IPS-15b (cell line): ENCODE results near the gene TMCC2.
A peak's percentile ranks its signal among the peaks of the same experiment; 100 is the strongest.

Experiments
- H3K27me3 ChIP-seq: one replicate; pipeline ENCODE4 v1.6.1; 2013; ENCODE audit warnings: low read length; ENCODE audit not compliant: control insufficient read depth, insufficient read depth
- H3K36me3 ChIP-seq: one replicate; pipeline ENCODE4 v1.6.1; 2013; ENCODE audit warnings: low read length; ENCODE audit not compliant: control insufficient read depth, insufficient read depth
- H3K4me1 ChIP-seq: one replicate; pipeline ENCODE4 v1.6.1; 2013; ENCODE audit warnings: mild to moderate bottlenecking, low read length; ENCODE audit not compliant: control insufficient read depth, insufficient read depth
- H3K4me3 ChIP-seq: one replicate; pipeline ENCODE4 v1.5.1; 2013; ENCODE audit warnings: low read depth, low read length
- H3K9ac ChIP-seq: one replicate; pipeline ENCODE4 v1.6.1; 2013; ENCODE audit warnings: low read depth, mild to moderate bottlenecking, low read length
- H3K9me3 ChIP-seq: one replicate; pipeline ENCODE4 v1.6.1; 2013; ENCODE audit warnings: mild to moderate bottlenecking, low read length; ENCODE audit not compliant: control insufficient read depth, insufficient read depth

The TMCC2 gene

DNA sequence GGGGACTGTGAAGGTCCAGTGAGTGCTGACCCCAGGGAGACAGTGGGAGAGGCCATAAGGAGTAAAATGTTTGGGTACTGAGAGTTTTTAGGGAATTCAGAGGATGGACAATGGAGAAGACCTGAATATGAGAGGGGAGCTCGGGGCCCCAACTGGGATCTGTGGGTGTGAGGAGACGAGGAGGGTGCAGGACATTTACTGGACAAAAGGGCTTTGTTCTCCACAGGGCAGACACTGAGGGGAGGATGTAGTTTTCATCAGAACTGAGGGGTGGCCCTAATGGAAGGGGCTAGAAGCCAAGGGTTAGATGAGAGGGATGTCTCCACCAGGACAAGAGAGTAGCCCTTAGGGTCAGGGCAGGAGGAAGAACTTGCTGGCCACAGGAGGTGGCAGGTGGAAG lies 30.0 kb downstream of the TMCC2 start:
- H3K9ac ChIP-seq: no peak overlapping the region
- peaks cover 14% of the 10 kb centered on the region for H3K4me1 ChIP-seq

DNA sequence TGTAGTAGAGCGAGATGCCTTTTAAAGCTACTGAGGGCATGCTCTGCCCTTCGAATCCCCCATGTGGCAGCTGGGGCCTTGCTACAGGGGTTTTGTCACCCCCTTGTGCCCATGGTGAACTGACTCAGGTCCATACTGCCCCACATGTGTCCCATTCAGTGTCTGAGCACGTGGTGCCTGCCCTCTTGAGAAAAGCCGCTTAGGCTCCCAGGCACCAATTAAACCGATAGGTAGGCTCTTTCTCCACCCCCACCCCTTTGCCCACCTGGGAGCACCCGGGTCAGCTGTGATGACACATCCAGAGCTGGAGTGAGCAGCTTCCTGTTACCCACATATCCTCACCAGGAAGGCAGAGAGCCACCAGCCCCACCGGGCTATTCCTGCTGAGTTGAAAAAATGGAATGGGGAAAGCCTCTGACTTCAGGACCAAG lies 30.5 kb downstream of the TMCC2 start:
- Histone ChIP-seq H3K4me3 (no peak overlapping the region), H3K9me3 (no peaks in the 10 kb centered on the region), H3K36me3 (no peaks in the 10 kb centered on the region), H3K9ac (no peak overlapping the region), H3K27me3 (no peaks in the 10 kb centered on the region), H3K4me1 (peaks cover 16% of the 10 kb centered on the region)

More for the DNA sequence above, 30.0 kb downstream of the TMCC2 start:
- H3K36me3 ChIP-seq: no peaks in the 10 kb centered on the region
- H3K4me3 ChIP-seq: no peak overlapping the region
- H3K27me3 ChIP-seq: no peaks in the 10 kb centered on the region
- H3K9me3 ChIP-seq: no peaks in the 10 kb centered on the region

DNA sequence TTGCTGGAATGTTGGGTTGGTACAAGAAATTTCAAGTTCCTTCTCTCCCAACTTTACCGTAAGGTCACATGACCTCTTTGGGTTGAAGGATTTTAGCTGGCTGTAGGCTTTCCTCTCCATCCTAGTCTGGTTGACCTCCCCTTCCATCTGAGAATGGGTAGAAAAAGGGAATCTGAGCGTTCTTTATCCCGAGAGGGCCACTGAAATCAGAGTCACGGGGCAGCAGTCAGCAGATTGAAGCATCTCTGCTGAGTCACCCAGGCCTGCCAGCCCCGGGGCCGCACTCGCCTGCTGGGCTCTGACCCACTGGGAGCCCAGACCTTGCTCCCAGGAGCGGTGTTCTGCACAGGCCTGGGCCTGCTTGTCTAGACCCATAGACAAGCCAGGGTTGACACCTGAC lies 31.0 kb downstream of the TMCC2 start:
- no peaks in the 10 kb centered on the region for H3K27me3 ChIP-seq
- no peak overlapping the region for H3K4me3 ChIP-seq
- peaks cover 16% of the 10 kb centered on the region for H3K4me1 ChIP-seq
- no peak overlapping the region for H3K9ac ChIP-seq
- no peaks in the 10 kb centered on the region for H3K9me3 ChIP-seq
- H3K36me3 ChIP-seq: no peaks in the 10 kb centered on the region

DNA sequence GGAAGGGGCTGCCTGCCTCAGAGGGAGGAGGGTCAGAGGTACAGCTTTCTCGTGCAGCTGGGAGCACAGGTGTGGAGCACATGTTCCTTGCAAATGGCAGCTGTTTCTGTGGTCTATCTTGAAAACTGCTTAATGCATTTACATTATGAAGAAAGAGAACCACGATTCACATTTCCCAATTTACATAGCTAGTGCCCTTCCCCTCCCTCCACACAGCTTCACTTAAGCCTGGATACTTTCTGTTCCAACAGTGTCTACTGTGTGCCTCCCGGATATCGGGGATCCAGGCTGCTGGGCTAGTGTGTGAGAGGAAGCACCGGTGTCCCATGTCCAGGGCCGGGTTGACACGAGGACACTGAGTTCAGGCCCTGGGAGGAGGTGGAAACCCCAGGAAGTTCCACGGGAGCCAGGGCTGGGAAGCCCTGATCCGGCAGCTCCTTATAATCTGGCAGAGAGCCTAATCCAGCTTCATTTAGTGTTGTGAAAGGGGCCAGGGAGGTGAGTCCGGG lies 31.6 kb downstream of the TMCC2 start:
- no peaks in the 10 kb centered on the region for H3K36me3 ChIP-seq
- no peaks in the 10 kb centered on the region for H3K9me3 ChIP-seq
- peak overlapping the region; percentile 16 for H3K9ac ChIP-seq
- peaks cover 16% of the 10 kb centered on the region for H3K4me1 ChIP-seq
- no peak overlapping the region for H3K4me3 ChIP-seq
- H3K27me3 ChIP-seq: no peaks in the 10 kb centered on the region

DNA sequence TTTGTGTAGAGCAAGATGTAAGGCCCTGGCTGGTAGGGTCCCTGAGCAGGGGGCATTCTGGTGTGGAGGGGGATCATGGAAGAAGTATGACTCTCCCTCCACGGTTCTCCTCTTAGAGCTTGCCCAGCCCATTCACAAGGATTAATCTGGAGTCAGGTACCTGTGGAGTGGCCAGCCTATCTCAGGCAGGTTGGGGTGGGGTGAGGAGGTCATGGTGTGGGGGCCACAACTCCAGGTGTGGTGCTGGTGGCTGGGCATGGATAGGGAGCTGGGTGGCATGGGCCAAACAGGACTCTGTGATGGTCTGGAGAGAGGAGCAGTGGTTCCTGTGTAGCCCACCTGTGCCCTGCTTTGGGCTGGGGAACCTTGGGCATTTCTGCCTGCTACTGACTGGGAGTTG lies 32.3 kb downstream of the TMCC2 start:
- no peak overlapping the region for H3K4me3 ChIP-seq
- H3K36me3 ChIP-seq: no peaks in the 10 kb centered on the region
- no peaks in the 10 kb centered on the region for H3K27me3 ChIP-seq
- no peak overlapping the region for H3K9ac ChIP-seq
- no peaks in the 10 kb centered on the region for H3K9me3 ChIP-seq
- peaks cover 16% of the 10 kb centered on the region for H3K4me1 ChIP-seq

DNA sequence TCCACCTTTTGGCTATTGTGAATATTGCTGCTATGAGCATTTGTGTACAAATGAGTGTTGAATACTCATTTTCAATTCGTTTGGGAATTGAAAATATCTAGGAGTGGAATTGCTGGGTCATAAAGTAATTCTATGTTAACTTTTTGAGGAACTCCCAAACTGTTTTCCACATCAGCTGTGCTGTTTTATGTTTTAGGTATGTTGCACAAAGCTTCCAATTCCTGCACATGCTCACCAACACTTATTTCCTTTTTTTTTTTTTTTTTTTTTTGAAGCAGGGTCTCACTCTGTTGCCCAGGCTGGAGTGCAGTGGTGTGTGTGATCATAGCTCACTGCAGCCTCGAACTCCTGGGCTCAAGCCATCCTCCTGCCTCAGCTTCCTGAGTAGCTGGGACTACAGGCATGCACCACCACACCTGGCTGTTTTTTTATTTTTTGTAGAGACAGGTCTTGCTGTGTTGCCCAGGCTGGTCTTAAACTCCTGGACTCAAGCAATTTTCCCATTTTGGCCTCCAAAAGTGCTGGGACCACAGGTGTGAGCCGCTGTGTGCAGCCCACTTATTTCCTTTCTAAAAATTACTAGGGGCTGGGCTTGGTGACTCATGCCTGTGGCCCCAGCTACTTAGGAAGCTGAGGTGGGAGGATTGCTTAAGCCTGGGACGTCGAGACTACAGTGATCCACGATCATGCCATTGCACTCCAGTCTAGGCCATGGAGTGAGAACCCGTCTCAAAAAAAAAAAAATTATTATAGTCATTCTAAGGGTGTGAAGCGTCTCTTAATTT lies 33.4 kb downstream of the TMCC2 start:
- H3K4me3 ChIP-seq: no peak overlapping the region
- H3K4me1 ChIP-seq: peaks cover 16% of the 10 kb centered on the region
- no peaks in the 10 kb centered on the region for H3K36me3 ChIP-seq
- no peaks in the 10 kb centered on the region for H3K27me3 ChIP-seq
- no peaks in the 10 kb centered on the region for H3K9me3 ChIP-seq
- no peak overlapping the region for H3K9ac ChIP-seq

DNA sequence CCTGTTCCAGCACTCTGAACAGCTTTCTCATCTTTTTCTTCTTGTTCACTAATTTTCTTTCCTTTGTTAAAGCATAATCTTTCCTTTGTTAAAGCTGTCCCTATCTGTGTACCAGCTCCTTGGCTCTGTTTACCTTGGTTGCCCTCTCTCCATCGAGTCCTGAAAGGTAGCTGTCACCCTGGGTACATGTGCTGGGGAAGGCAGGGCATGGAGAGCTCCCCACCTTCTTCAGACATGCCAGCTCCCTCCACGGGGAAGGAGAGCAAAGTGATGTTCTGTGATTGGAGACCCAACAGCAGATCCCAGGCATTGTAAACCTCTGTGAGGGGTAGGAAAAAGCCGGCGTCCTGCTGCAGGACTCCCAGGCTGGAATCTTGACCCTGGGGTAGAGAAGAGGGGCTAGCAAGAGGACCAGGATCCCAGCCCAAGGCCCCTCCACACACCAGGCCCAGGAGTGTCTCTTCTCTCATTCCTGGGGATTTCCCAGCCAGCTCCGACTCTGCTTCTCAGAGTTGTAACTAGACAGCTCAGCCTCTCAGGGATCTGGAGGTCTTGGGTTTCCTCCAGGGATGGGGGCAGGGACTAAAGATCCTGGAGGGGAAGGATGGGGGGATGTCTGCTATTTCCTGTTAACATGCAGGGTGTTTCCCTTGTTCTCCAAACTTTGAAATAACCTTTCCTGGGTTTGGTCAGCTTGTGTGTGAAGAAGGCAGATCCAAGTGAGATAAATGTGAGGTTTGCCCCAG lies 34.4 kb downstream of the TMCC2 start:
- no peak overlapping the region for H3K4me3 ChIP-seq
- no peaks in the 10 kb centered on the region for H3K9me3 ChIP-seq
- peaks cover 22% of the 10 kb centered on the region for H3K4me1 ChIP-seq
- H3K27me3 ChIP-seq: no peaks in the 10 kb centered on the region
- no peak overlapping the region for H3K9ac ChIP-seq
- H3K36me3 ChIP-seq: no peaks in the 10 kb centered on the region

DNA sequence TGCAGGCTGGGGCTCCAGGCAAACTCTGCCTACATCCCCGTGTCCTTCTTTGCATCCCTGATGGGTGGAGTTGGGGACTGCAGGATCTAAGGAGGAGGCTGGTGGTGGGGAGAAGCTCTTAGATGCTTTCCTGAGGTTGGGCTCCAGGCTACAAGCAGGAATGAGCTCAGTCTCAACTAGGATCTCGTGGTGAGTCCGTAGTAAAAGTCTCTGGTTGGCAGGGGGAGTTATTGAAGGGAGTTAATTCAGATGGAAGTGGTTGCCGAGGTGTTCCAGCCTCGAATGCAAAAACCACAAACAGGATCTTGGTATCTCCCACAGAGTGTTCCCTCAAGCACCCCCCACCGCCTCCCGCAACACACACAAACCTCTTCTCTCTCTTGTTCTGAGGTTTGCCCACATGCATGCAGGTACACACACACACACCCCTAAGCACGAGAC lies 35.0 kb downstream of the TMCC2 start:
- Histone ChIP-seq H3K9ac (no peak overlapping the region), H3K36me3 (no peaks in the 10 kb centered on the region), H3K9me3 (no peaks in the 10 kb centered on the region), H3K27me3 (no peaks in the 10 kb centered on the region), H3K4me1 (peaks cover 27% of the 10 kb centered on the region), H3K4me3 (no peak overlapping the region)

DNA sequence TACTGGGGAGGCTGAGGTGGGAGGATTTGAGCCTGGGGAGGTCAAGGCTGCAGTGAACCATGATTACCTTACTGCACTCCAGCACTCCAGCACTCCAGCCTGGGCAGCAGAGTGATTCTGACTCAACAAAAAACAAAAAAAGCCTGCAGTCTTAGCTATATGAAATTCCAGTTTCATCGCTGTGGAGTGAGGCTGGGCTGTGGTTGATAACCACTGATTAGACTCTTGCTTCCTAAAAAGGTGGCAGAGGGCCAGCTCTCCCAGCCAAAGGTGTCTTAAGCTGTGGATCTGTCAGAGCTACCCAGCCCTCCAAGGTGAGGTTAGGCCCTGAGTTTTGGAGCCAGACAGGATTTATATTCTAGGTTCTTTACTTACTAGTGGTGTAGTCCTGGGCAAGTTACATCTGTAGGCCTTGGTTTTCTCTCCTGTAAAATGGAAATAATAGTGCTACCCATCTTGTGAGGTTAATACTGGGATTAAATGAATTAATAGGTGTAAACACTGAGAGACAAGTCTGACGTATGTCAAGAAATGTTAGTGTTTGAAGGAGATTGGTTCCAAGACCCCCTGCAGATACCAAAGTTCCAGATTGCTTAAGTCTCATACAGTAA lies 35.9 kb downstream of the TMCC2 start:
- no peaks in the 10 kb centered on the region for H3K27me3 ChIP-seq
- H3K4me3 ChIP-seq: no peak overlapping the region
- no peaks in the 10 kb centered on the region for H3K36me3 ChIP-seq
- peaks cover 25% of the 10 kb centered on the region for H3K4me1 ChIP-seq
- no peaks in the 10 kb centered on the region for H3K9me3 ChIP-seq
- H3K9ac ChIP-seq: no peak overlapping the region

DNA sequence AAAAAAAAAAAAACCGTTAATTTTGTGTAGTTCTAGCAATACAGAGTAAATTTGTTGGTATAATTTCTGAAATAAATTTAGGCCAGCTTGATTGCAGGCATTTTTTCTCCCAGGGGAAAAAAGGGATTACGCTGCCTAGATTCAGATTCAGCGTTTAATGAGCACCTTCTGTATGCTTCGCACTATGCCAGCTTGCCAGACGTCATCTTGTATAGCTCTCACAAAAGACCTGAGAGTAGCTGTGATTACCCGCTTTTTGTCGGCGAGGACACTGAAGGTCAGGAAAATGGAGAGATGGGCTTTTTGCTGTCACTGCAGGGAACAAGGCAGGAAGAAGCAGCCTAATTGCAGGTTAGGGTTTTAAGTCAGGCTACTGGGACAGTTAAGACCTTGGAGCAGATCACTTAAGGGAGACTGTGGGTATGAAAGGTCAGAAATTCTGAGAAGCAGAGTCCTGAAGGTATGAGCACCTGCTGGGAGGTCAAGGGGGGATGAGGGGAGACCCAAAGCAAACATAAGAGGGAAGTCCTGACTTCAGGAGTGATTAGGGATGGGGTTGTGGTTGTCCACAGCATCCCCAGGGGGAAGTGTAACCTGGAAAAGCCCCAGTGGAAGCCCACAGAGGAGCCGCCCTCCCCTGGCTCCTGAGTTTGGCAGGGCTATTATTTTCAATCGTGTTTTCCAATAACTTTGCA lies 39.0 kb downstream of the TMCC2 start:
- H3K36me3 ChIP-seq: peaks cover 9% of the 10 kb centered on the region
- no peak overlapping the region for H3K9ac ChIP-seq
- no peaks in the 10 kb centered on the region for H3K9me3 ChIP-seq
- peaks cover 24% of the 10 kb centered on the region for H3K4me1 ChIP-seq
- H3K4me3 ChIP-seq: no peak overlapping the region
- H3K27me3 ChIP-seq: no peaks in the 10 kb centered on the region

DNA sequence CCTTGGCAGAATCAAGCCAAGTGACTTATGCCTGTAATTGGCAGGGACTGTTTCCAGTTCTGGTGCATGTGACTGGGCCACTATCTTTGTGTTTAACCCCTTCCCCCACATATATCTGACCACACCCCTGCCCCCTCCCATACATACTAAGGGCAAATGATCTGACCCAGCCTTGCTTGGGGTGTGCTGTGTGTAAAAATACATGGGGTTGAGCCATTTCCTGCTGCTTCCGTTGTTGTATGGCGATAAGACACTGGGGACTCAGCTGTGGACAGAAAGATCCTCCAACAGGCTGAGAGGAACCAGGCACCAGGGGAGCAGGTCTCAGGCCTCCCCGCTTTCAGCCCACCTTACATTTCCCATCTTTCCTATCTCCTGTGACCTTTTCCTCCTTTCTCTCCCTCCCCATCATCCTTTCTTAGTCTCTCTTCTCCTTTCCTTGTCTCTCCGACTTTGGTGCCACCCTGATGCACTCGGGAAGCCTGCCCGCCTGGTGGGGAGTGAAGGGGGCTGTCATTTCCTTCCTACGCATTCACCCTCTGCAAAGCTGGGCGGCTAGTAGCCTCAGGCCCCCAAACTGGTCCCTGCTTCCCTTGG lies 39.7 kb downstream of the TMCC2 start:
- no peak overlapping the region for H3K9ac ChIP-seq
- peaks cover 15% of the 10 kb centered on the region for H3K36me3 ChIP-seq

More for the DNA sequence above, 39.7 kb downstream of the TMCC2 start:
- H3K9me3 ChIP-seq: no peaks in the 10 kb centered on the region
- peaks cover 17% of the 10 kb centered on the region for H3K4me1 ChIP-seq
- no peak overlapping the region for H3K4me3 ChIP-seq
- H3K27me3 ChIP-seq: no peaks in the 10 kb centered on the region
